LNCAP (cell line): ENCODE measurements around the gene AQP5.

Source experiments
- TF ChIP-seq, protein P1 (sequence below): fragments of 450-650 bp; IDR thresholded peaks from 2 replicates; pipeline ENCODE4 v1.5.1; 2017; ENCODE audit warnings: mild to moderate bottlenecking

AQP5 gene

DNA sequence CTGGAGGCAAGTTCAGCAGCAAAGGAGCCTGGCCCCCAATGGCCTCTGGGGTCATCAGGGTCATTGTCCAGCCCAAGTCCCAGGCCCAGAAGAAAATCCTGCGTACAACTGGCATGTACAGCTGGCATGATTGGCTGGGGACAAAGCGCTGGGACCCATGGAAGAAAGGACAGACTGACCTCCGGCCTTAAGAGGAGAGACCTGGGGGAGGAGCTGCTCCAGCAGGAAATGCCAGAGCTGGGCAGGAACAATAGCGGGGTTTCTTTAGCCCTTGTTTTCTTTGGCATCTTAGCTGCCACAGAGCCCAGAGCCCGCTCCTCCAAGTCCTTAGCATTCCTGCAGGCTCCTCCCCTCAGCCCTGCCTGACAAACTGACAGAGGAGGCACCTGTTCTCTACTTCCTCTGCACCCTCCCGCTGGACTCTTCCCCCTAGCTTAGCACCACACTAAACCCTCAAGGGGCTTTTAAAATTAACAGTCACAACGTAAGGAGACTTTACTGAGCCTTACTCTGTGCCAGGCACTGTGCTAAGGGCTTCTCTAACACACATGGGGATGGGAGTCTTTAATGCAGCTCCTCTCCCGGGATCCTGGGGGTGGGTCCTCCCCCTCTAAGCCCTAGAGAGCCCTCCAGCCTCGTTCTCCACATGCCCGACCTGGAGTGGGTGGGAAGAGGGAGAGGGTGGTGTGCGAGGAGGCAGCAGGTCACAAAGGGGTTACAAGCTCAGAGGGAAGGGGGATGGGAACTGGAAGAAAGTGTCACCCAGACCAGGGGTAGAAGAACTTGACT is 1.8 kb upstream of the AQP5 start:
- TF ChIP-seq, protein P1, sequence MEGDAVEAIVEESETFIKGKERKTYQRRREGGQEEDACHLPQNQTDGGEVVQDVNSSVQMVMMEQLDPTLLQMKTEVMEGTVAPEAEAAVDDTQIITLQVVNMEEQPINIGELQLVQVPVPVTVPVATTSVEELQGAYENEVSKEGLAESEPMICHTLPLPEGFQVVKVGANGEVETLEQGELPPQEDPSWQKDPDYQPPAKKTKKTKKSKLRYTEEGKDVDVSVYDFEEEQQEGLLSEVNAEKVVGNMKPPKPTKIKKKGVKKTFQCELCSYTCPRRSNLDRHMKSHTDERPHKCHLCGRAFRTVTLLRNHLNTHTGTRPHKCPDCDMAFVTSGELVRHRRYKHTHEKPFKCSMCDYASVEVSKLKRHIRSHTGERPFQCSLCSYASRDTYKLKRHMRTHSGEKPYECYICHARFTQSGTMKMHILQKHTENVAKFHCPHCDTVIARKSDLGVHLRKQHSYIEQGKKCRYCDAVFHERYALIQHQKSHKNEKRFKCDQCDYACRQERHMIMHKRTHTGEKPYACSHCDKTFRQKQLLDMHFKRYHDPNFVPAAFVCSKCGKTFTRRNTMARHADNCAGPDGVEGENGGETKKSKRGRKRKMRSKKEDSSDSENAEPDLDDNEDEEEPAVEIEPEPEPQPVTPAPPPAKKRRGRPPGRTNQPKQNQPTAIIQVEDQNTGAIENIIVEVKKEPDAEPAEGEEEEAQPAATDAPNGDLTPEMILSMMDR, result no peak

DNA sequence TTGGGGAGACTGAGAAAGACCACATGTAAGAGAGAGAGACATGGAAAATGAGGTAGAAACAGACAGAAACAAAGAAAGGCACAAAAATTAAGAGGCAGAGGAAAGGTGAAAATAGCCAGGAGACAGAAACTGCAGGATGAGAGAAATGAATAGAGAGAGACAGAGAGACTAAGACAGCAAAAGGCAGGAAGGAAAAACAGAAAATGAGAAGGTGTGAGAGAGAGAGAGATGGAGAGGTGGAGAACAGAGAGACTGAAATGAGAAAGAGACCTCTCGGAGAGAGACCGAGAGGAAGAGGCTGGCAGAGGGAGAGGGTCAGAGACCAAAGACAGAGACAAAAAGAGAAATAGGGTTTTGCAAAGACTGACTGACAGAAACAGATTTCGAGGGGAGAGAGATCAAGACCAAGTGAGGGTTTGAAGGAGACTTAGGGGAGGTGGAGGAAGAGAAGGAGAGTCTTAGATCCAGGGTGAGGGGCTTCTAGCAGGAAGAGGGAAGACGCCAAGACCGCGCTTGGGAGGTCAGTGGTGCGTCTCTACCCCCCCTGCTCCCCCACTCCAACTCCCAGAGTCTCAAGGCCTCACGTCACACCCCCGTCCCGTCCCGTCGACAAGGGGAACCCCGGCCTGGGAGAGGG is 1.1 kb upstream of the AQP5 start:
- TF ChIP-seq, protein P1, result no peak

DNA sequence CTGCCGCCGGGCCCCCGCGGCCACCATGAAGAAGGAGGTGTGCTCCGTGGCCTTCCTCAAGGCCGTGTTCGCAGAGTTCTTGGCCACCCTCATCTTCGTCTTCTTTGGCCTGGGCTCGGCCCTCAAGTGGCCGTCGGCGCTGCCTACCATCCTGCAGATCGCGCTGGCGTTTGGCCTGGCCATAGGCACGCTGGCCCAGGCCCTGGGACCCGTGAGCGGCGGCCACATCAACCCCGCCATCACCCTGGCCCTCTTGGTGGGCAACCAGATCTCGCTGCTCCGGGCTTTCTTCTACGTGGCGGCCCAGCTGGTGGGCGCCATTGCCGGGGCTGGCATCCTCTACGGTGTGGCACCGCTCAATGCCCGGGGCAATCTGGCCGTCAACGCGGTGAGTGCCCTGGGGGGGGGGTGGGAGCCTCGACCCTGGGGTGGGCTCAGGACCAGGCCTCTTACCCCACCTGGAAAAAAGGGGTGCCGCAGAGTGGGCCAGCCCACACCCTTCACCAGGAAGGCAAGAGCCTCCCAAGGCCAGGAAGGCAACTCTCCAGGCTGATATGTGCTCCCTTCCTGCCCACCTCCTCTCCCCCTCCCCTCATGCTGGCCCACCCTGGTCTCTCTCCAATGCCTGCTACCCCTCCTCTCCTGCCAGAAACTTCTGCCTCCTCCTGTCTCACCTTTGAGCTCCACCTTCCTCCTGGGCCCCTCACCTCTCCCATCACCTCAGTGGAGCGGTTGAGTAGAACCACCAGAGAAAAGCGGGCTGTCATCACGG is 507 bp downstream of the AQP5 start:
- TF ChIP-seq, protein P1, result no peak

DNA sequence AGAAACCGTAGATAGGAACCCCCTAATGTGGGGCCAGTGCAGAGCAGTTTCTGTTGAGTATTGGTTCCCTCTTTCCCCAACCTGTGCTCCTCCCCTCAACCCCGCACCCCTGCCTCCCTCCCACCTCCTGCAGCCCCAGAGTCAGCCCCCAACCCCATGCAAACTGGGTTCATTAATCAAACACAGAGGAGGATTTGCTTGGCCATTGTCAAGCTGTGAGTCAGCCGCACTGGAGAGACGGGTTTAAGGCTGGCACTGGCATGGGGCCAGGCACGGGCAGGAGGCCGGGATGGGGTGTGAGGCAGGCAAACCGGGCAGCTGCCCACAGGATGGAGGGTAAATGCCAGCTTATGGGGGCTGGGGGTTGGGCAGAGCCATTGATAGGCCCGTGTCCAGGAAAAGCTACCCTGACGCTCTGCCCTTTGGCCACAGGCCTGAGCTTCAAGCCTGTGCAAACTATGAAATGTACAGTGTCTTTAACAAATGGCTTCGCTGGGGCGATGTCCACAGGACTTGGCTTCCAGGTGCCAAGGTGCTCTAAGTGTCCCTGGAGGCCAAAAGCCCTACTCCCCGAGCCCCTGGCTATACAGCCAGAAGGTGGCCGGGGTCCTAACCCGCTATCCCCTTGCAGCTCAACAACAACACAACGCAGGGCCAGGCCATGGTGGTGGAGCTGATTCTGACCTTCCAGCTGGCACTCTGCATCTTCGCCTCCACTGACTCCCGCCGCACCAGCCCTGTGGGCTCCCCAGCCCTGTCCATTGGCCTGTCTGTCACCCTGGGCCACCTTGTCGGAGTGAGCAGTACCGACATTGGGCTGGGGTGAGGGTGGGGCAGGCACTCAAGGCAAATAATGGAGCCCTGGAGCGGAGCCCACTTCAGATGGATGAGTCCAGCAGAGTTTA is 1.4 kb downstream of the AQP5 start:
- TF ChIP-seq, protein P1, result no peak

DNA sequence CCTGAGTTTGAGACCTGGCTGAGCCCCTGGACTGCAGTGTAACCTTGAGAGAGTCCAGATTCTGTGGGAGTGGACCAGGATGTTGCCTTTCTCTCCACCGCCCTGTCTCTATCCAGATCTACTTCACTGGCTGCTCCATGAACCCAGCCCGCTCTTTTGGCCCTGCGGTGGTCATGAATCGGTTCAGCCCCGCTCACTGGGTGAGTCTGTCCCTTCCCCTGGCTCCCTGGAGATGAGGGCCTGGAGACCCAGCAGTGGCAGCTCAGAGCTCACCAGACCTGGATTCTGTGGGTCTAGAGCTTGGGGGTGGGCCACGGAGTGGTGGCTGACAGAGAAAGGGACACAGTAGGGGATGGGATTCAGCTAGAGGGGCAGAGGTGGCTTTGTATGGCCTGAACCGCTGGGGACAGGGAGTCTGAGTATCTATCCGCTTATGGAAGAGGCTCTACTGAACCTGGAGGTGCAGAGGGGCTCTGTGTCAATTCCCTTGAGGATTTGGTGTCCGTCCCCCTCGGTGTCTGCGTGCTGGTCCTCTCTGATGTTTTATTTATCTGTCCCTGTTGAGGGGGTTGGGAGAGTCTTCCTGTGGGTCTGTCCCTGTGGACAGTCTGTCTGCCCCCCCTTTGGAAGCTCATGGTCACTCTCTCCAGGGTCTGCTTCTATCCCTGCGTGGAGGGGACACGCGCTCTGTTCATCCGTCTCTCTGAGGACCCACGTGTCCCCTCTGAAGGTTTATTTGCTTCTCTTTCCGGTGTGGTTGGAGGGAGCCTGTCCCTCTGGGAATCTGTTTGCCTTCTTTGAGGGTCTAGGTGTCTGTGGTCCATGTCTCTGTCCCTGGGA is 2.5 kb downstream of the AQP5 start:
- TF ChIP-seq, protein P1, result no peak

DNA sequence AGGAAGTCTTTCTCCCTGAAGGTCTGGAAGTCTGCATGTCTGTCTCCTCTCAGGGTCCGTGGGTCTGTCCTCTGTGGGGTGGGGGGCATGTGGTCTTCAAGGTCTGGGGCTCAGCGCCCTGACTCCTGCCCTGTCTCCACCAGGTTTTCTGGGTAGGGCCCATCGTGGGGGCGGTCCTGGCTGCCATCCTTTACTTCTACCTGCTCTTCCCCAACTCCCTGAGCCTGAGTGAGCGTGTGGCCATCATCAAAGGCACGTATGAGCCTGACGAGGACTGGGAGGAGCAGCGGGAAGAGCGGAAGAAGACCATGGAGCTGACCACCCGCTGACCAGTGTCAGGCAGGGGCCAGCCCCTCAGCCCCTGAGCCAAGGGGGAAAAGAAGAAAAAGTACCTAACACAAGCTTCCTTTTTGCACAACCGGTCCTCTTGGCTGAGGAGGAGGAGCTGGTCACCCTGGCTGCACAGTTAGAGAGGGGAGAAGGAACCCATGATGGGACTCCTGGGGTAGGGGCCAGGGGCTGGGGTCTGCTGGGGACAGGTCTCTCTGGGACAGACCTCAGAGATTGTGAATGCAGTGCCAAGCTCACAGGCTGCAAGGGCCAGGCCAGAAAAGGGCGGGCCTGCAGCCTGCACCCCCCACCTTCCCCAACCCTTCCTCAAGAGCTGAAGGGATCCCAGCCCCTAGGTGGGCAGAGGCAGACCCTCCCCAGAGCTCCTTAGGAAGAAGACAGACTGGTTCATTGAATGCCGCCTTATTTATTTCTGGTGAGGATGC is 3.4 kb downstream of the AQP5 start:
- TF ChIP-seq, protein P1, result no peak
